GM19324 (cell line): ENCODE results near the gene APOM.

Experiments
- ATAC-seq: cut with Tn5 transposase; IDR thresholded peaks from one replicate; pipeline ENCODE4 v1.9.1; 2021; ENCODE audit warnings: mild to moderate bottlenecking, moderate library complexity; ENCODE audit not compliant: unreplicated experiment, low FRiP score

The APOM gene

DNA sequence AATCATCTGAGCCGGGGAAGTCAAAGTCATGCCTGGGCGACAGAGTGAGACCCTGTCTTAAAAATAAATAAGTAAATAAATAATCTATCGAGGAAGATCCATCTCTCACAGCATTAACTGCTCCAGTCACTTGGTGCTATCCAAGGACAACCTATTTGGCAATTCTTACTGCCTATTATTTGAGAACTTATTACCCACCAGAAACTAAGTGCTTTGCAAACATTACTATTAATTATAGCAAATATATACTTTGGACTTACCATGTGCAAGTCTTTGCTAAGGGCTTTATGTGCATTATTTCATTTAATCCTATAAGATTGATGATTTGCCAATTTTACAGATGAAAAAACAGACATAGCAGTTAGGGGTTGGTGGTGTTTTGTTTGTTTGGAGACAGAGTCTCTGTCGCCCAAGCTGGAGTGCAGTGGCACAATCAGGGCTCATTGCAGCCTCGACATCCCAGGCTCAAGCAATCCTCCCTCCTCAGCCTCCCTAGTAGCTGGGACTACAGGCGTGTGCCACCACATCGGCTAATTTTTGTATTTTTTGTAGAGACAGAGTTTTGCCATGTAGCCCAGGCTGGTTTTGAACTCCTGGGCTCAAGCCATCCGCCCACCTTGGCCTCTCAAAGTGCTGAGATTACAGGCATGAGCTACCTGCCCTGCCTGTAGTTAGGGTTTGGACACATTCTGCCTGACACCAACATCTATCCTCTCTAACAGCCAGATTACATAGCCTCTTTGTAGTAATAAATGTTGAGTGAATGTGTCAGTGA is 933 bp upstream of the APOM start:
- no peak for ATAC-seq

DNA sequence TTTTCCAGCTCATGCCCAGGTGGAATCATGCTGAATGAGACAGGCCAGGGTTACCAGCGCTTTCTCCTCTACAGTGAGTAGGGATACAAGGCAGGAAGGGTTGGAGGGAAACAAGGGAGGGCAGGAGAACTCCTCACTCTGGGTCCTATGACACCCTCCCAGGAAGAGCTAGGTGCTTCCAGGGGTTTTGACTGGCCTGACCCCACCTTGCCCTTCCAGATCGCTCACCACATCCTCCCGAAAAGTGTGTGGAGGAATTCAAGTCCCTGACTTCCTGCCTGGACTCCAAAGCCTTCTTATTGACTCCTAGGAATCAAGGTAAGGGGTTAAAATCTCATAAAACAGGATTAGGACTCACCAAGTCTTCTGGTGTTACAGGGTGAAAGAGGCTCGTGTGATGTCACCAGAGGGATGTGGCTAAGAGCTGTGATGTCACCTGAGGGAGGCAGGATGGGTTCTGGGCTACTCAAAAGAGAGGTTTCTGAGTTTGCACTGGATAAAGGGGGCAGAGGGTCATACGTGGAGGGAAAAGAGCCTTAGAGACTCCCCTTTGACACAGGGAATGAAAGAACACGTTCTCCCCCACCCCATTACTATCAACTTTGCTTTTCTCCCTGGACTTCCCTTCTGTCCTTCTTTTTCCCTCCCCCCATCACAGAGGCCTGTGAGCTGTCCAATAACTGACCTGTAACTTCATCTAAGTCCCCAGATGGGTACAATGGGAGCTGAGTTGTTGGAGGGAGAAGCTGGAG is 1.9 kb downstream of the APOM start:
- ATAC-seq, result no peak

DNA sequence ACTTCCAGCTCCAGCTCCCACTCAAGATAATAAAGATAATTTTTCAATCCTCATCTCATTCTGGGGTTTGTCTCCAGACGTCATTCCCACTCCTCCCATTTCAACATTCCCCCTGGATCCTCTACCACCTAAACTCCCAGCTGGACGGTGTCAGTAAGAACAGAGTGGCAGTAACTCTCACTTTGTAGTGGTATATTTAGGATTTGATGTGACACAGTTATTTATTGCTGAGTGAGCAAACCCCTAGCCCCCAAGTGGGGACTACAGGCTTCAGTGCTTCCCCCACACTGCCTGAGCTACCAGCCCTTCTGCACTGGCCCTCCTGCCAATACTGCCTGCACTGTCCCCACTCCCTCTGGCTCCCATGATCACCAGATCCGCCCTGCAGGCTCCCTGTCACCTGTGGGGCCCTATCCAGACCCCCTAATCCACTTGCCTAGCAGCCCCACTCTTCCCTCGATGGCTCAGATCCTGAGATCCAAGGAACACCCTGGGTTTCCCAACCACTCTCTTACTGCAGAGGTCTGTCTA is 2.5 kb downstream of the APOM start:
- no peak for ATAC-seq

DNA sequence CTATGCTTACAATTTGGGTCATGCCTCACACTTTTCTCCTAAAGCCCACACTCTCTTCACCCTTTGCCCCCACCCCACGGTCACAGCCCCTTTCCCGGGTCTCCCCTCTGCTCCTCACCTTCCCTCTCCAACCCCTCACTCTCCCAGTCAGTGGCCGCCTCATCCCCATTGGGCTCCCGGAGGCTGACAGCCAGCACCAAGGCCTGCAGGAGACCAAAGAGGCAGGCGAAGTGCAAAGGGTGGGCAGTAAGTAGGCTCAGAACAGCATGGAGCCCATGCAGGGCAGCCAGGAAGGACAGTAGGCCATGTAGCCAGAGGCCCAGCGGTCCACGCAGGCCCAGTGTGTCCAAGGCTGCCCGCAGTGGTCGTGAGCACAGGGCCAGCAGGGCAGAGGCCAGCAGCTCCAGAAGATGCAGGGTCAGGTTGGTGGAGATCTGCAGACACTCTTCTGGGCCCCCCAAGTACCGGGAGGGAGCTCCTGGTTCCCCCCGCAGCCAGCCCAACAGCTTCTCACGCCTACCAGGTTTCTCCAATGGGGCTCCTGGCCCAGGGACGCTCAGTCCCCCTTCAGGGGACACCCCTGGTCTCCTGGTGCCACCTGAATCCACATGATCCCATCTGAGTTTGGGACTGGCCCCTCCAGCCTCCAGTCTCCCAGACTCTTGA is 3.4 kb downstream of the APOM start:
- ATAC-seq, result no peak

DNA sequence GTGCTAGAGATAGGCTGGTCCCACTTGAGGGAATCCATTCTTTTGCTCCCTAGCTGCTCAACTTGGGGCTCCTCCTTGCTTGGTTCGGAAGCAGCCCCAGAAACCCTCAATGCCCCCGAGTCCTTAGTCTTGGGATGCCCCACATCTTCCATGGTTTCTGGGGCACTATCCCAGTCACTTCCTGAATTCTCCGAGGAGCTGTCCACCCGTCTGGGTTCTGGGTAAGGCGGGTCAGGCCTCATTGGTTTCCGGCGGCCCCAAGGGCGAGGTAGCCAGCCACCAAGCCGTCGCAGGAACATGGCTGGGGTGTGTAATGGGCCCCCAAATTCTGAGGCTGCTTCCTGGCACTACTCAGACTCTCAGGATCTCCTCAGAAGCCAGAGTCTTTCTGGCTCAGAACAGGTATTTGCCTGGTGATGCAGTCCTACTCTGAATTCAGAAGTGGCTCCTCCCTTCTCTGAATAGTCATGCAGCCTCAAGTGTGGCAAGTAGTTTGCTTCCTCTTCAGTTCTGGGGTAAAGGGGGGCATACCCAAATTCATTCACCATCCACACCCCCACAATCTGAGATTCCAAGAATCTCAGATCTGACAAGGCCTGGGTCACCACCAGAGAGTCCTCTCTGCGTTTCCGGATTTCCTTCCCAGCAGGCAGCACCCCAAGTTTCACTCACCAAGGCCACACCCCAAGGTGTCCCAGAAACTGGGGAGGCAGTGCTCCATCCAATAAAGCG is 4.1 kb downstream of the APOM start:
- peak; percentile 5 for ATAC-seq

DNA sequence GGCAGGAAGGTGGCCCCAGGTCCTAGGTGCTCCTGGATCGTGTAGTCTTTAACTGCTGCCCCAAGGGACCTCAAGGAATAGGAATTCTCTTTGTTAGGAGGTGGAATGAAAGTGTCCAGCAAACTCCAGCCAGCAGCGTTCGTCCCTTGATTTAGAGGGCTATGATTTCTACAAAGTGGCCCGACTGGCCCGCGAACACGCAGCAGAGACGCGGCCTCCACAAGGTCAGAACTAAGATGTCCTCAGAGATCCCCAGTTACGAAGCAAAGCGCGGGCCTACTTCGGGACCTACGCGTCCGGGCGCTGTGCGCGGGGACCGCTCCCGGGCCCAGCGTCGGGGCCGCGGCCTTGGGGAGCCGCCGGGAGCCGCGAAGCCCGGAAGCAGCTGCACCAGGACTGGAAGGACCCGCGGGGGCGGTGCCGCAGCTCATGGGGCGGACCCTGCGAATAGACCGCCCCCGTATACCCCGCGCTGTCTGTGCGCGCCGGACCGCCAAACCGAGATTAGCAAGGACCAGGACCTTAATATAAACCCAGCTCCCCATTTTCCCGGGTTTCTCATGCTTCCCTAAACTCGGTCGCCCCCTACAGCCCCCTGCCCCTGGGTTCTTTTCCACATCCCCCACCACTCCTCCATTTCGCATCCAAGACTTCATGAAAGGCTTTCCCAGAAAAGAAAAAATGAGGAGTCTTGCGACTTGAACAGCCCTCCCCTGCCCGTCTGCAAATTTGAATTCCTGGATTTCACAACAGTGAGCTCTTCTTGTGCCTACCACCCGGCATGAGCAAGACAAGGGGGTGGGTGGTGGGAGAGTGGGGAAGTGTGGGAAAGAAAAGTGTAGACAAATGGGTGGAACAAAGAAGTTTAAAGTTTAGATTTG is 4.9 kb downstream of the APOM start, which contains the start of gene C6orf47:
C6orf47 (minus strand) TSS at position 398 of the 881 bp plus-strand sequence. CDS start 831 bp downstream, outside the sequence.
- peak; percentile 38 for ATAC-seq

DNA sequence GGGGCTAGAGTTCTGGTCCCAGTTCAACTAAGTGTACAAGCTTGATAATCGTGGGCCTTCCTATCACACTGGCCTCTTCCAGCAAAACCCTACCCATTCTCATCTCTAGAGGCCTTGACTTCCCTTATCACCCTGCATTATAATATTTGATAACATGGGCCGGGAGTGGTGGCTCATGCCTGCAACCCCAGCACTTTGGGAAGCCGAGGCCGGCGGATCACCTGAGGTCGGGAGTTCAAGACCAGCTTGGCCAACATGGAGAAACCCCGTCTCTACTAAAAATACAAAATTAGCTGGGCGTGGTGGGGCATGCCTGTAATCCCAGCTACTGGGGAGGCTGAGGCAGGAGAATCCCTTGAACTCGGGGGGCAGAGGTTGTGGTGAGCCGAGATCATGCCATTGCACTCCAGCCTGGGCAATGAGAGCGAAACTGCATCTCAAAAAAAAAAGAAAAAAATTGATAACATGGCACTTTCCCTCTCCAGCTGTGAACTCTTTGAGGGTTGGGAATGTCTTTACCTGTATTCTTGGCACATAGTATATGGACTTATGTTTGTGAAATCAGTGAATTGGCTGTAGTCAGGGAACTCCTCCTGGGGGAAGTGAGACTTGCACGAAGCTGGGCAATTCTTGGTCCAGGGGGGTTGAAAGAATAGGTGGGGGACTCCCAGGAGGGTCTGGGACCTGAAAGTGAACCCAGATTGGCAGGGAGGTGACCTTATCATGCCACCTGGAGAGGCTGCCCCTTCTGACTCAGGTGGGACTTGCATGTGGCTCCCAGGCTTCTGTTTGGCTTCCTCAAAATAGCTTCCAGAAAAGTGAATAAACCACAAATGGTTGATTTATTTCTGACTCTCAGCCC is 5.8 kb downstream of the APOM start:
- no peak for ATAC-seq

DNA sequence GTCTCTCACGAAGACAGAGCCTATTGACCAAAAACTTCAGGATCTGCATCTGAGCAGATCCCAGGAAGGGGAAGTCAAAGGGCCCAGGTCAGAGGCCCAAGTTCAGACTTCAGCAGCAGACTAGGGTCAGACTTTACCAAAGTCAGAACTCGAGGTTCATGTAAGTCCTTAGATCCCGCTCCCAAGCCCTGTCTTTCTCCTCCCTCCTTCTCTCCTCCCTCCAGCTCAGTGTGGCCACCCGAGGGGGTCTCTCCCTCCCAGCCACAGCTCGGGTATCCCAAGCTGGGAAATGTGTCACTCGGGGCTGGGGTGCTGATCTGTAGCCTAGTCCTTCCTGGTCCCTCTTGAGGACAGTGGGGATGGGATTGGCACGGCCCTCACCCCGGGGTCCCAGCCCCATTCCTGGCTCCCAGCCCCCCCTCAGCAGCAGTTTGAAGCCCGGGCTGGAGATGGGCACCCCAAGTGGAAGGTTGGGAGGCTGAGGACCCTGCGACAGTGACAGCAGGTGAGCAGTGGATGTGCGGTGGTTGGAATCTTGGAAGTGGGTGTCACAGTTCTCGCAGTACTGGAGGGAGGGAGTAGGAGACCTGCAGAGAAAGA is 6.5 kb downstream of the APOM start:
- ATAC-seq, result no peak

DNA sequence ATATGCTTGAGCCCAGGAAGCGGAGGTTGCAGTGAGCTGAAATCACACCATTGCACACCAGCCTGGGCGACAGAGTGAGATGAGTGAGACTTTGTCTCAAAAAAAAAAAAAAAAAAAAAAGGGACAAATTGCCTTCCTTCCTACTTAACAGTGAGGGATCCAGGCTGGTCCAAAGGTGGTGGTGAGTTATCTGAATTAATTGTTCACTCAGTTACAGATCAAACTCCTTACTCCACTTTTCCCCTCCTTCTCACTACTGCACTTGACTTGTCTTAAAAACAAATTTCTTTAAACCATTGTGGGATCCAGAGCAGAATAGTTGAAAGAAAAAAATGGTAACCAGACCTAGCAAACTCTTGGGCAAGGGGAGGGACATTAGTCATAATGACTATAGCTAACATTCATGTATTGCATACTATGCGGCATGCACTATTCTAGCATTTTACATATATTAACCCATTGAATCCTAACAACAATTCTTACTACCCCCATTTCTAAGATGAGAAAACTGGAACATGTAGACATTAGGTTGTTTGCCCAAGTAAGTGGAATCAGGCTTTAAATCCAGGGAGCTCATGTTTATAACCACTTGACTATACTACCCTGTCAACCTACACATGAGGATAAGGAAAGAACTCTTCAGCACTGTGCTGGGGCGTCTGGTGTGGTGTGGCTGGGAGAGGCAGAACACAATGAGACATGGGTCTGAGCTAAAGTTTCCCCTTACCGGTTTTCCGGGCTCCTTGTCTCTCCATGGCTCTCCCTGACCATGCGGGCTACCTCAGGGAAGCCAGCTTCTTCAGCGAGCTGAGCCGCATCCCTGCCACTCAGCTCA is 7.6 kb downstream of the APOM start:
- ATAC-seq, result no peak

DNA sequence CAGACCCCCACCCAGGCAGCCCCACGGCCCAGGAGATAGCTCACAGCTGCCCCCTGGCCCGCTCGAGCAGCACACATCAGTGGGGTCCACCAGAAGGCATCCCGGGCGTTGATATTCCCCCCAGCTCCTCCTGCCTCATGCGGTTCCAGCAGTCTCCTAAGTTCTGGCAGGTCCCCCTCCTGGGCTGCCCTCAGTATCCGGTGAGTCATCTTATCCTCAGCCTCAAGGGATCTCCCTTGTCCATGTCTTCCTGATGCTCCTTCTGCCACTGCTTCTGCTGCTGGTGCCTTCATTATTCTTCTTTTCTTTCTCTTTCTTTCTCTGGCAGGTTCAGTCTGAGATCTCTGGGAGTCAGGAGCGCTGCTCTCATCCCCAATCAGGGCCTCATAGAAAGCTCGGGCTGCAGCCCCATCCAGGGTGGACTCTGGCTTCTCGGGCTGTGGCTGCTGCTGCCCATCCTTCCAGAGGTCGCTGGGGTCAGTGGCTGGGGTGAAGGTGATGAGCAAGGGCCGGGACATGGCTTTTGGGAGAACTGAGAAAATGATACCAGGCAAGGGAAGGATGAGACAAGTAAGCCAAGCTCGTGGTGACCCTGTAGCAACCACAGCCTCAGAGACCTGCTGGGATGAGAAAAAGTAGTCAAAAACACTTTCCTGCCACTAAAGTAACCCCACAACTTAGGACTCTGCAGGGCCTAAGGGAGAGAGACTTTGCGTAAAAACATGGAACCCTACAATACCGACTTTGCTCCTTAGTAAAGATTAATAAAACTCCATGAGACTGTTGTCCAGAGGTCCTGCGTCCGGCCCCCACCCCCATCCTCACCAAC is 8.5 kb downstream of the APOM start:
- no peak for ATAC-seq

DNA sequence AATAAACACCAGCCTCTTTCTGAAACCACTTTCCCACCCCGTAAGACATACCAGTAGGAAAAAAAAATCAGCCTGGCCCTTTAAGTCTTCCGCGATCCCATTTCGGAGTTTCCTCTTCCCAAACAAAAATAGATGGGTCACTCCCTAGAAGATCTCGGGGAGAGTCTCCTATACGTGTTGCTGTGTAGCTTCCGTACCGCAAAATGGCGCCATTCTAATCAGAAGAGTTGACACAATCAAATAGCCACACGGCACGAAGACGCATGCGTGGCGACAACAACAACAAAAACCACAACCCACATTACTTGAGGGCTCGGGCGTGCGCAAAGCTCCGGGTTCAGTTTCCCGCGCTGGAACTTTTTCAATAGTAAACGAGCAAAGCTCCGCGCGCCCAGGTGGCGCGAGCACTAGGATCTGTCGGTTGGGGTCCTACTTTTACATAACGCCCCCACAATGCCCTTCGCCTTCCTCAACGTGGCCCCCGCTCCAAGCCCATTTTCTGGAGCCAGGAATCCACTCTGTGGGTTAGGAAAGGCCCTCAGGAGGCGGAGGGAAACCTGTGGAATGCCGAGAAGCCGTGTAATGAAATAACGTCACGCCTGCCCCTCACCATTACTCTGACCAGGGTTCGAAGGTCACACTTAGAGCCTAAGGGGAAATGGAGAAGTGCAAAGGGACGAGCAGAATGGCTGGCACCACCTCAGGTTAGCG is 9.3 kb downstream of the APOM start, which contains the start of gene GPANK1:
GPANK1 (minus strand) TSS at position 208 of the 711 bp plus-strand sequence. CDS start 519 bp downstream, outside the sequence.
- peak; percentile 28 for ATAC-seq

DNA sequence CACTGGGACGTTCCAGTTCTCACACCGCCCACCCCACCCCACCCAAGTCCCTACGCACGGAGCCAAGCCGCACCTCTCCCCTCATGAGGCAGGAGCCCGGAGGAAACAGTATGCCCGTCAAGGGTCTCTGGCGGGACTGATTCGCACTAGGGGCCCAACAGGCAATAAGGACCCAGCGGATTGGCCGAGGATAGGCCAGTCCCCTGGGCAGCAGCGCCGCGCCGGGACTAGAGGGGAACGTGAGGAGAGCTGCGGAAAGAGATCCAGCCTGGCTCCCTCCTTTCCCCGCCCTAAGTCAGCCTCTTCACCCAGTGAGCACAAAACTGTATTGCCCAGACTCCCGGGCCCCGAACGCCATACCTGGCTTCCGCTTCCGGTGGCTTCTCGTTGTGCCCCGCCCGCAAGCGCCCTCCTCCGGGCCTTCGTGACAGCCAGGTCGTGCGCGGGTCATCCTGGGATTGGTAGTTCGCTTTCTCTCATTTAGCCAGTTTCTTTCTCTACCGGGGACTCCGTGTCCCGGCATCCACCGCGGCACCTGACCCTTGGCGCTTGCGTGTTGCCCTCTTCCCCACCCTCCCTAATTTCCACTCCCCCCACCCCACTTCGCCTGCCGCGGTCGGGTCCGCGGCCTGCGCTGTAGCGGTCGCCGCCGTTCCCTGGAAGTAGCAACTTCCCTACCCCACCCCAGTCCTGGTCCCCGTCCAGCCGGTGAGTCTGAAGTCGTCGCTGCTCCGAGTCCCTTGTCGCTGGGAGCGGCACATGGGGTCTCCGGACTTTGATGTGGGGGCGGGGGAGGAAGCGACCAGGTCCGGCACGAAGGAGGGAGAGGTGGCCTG is 10.0 kb downstream of the APOM start, which contains the start of gene CSNK2B:
CSNK2B (plus strand) TSS at position 580 of the 836 bp plus-strand sequence. CDS start 752 bp downstream, outside the sequence.
- ATAC-seq, result peak; percentile 85

DNA sequence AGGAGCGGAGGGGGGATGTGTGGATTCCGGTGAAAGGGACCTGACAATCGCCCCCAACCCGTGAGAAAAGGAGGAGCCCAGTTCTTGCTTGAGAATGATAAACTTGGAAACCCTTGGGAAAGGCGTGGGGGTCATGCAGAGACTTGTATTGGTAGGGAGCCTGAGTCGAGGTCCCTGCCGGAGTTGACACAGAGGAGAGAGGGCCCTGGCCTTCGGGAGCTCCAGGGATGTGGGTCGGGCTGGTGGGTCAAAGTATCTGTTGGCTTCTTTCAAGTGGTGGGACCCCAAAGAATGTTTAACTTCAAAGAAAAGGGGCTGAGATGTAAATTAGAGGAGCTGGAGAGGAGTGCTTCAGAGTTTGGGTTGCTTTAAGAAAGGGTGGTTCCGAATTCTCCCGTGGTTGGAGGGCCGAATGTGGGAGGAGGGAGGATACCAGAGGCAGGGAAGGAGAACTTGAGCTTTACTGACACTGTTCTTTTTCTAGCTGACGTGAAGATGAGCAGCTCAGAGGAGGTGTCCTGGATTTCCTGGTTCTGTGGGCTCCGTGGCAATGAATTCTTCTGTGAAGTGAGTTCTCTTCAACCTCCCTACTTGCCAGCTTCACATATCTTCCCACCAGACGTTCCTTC is 10.8 kb downstream of the APOM start:
- no peak for ATAC-seq

DNA sequence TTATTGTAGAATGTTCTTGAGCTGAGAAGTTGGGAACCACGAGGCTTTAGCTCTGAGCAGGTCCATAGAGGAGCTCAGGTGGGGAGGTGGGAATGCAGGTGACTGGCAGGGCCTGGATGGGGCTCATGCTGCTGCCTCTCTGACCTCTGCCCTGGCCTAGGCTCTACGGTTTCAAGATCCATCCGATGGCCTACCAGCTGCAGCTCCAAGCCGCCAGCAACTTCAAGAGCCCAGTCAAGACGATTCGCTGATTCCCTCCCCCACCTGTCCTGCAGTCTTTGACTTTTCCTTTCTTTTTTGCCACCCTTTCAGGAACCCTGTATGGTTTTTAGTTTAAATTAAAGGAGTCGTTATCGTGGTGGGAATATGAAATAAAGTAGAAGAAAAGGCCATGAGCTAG is 14.0 kb downstream of the APOM start, which contains the start of gene LY6G5B:
LY6G5B (plus strand) TSS at position 301 of the 400 bp plus-strand sequence. CDS start 975 bp downstream, outside the sequence.
- ATAC-seq, result no peak
